ENCODE data around the gene LZTS2.

- TF ChIP-seq POLR2A (IDR thresholded peaks at IDR 0.05; ENCODE audit: low read depth, low read length) (no peak), RAD21 (IDR thresholded peaks at IDR 0.05; ENCODE audit: low read length) (no peak), RFX5 (IDR thresholded peaks at IDR 0.05; ENCODE audit: low read depth, low read length) (no peak), CTCF (conservative IDR thresholded peaks at IDR 0.05; ENCODE audit: low read depth, low read length) (no peak), USF2 (IDR thresholded peaks at IDR 0.05; ENCODE audit: low read depth, low read length) (no peak), CEBPB (IDR thresholded peaks at IDR 0.05; ENCODE audit: low read depth, low read length) (no peak), RCOR1 (IDR thresholded peaks at IDR 0.05; ENCODE audit: insufficient replicate concordance, low read length) (no peak), ELK1 (IDR thresholded peaks at IDR 0.05; ENCODE audit: borderline replicate concordance, low read depth, low read length) (no peak), CHD1 (IDR thresholded peaks at IDR 0.05; ENCODE audit: low read depth, low read length) (no peak), NFE2L2 (IDR thresholded peaks at IDR 0.05; ENCODE audit: low read depth, low read length) (no peak), BHLHE40 (IDR thresholded peaks at IDR 0.05; ENCODE audit: low read depth, low read length) (no peak)
These were observed 26.6 kb upstream of the LZTS2 start for GRCh38 chr10:100972904-100973535.

Data from IMR-90 (cell line).